Placental pericyte (primary cell): ENCODE data around the gene CDK5RAP2. TPM values are rescaled to one million over a fixed set of nuclear protein-coding genes. Genes with fewer than 3 reads are reported as not detected.

Source experiments
- total RNA-seq: library from RNA; depleted of rRNA; stranded (reverse); fragments of >200 nt; gene quantifications from 2 replicates; pipeline ENCODE4 v1.2.3, GENCODE V29; 2012

The CDK5RAP2 gene
- total RNA-seq: 13.8 and 39.9 TPM in 2 replicates

DNA sequence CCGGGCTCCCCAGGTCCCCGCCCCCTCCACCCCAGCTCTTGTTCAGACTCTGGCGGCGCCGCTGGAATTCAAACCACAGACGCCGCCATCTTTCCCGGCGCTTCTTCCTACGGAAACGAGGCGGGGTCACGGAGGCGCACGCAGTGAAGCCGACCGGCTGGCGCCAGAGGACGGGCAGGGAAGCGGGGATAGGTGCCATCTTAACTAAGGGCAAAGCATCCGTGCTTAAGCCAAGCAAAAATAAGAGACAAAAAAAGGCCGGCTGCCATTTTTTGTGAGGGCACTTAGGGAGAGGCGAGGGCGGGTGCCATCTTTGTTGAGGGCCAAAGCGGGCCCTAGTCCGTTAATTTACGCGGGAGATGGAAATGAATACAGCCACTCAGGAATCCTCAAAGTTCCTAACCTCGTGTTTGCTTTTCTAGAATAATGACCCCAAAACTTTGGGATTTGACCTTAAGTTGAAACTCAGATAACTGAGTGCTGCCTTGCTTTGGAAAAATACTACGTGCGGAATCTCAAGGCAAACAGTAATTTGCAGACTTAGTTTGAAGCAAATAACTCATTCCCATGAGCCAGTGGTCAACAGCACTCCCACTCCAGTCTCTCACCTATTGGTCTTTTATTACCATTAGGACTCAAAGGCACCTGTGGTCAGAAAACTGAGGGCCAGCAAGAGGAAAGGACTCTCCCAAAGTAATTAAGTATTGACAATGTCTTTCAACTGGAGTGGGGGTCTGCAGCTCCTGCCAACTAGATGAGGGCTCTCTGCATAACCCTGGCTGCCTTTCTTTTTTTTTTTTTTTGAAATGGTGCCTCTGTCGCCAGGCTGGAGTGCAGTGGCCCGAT, at the start of gene CDK5RAP2:
CDK5RAP2 (minus strand) TSS at position 117 of the 846 bp plus-strand sequence. CDS start 189 bp downstream, outside the sequence.

Other genes with a start within 250 kb of the CDK5RAP2 start
- gene MEGF9, start 134.3 kb upstream of the CDK5RAP2 start, total RNA-seq: 3.1 and 9.0 TPM in 2 replicates
- 28.9 and 31.5 TPM in 2 replicates for gene FBXW2, start 213.2 kb upstream of the CDK5RAP2 start, total RNA-seq